ENCODE measurements around the gene MYO1H. TPM values are rescaled to one million over a fixed set of nuclear protein-coding genes. Genes with fewer than 3 reads are reported as not detected.

MYO1H gene
- total RNA-seq, 1 experiment from 2014 or later: not detected

GRCh38 chr12:109345428-109345827 is 2.3 kb upstream of the MYO1H start:
- Histone ChIP-seq H3K4me3 (replicated peaks in 1 of 2; ENCODE audit: low read depth in 1 of 2, low read length in 2 of 2) (no peak overlapping the region), H4K20me1 (ENCODE audit: insufficient read depth) (no peaks in the 10 kb centered on the region), H3K4me1 (ENCODE audit: control insufficient read depth in 1 of 2, insufficient read depth in 2 of 2, low read length in 2 of 2) (no peaks in the 10 kb centered on the region), H3K9me2 (ENCODE audit: insufficient read depth) (no peaks in the 10 kb centered on the region), H3K27ac (ENCODE audit: low read depth, low read length) (no peak overlapping the region), H2AFZ (ENCODE audit: low read depth, low read length, poor library complexity, severe bottlenecking) (no peak overlapping the region), H3K4me2 (ENCODE audit: low read length) (no peak overlapping the region), H3K27me3 (ENCODE audit: insufficient read depth, low read length) (no peaks in the 10 kb centered on the region), H3K79me2 (ENCODE audit: insufficient read depth, low read length) (no peaks in the 10 kb centered on the region), H3K9ac (ENCODE audit: low read length) (no peak overlapping the region), H3K36me3 (ENCODE audit: control insufficient read depth in 1 of 2, insufficient read depth in 2 of 2, low read length in 2 of 2) (no peaks in the 10 kb centered on the region), H3K9me3 (ENCODE audit: control insufficient read depth in 1 of 2, insufficient read depth in 1 of 2, low read depth in 1 of 2, low read length in 2 of 2) (no peaks in the 10 kb centered on the region)
- ATAC-seq (no peak), DNase-seq (ENCODE audit: low read depth, low spot score) (no peak)
- BruUV-seq (replicated peaks): no TSS peak
- POLR2A ChIA-PET: no interaction called here
- RAD21 ChIA-PET (ENCODE audit: low non-redundant PET in 1 of 2, low total read pairs in 2 of 2, uncharacterized antibody in 2 of 2, unreplicated experiment in 2 of 2): no interaction called here
- intact Hi-C loops (cut with micrococcal nuclease): no loop called here
- TF ChIP-seq YY1 (IDR thresholded peaks at IDR 0.05; ENCODE audit: extremely low read depth, insufficient replicate concordance, low read depth, low read length) (no peak), RAD21 (IDR thresholded peaks at IDR 0.05; ENCODE audit: low read depth) (no peak), TCF7L2 (IDR thresholded peaks at IDR 0.05; ENCODE audit: borderline replicate concordance, extremely low read depth, insufficient read depth, insufficient read length) (no peak), ZBTB33 (IDR thresholded peaks at IDR 0.05; ENCODE audit: extremely low read depth, insufficient replicate concordance, low read length) (no peak), CEBPB (IDR thresholded peaks at IDR 0.05; ENCODE audit: low read depth) (no peak), POLR2AphosphoS5 (IDR thresholded peaks at IDR 0.05; ENCODE audit: low read depth, low read length) (no peak), SRF (IDR thresholded peaks at IDR 0.05; ENCODE audit: low read depth) (no peak), POLR2A (IDR thresholded peaks at IDR 0.05; ENCODE audit: borderline replicate concordance, extremely low read depth, insufficient read depth, insufficient read length) (no peak), JUND (IDR thresholded peaks at IDR 0.05) (no peak), FOSL1 (IDR thresholded peaks at IDR 0.05; ENCODE audit: low read depth) (no peak)
- CTCF ChIA-PET: no interaction called here

All from HCT116 (cell line).